ENCODE data around the gene FAM50B. TPM values are rescaled to one million over a fixed set of nuclear protein-coding genes. Genes with fewer than 3 reads are reported as not detected.

Gene FAM50B
- total and polyA plus RNA-seq, 2 experiments from 2014 or later: 1.1 to 1.6 TPM

DNA sequence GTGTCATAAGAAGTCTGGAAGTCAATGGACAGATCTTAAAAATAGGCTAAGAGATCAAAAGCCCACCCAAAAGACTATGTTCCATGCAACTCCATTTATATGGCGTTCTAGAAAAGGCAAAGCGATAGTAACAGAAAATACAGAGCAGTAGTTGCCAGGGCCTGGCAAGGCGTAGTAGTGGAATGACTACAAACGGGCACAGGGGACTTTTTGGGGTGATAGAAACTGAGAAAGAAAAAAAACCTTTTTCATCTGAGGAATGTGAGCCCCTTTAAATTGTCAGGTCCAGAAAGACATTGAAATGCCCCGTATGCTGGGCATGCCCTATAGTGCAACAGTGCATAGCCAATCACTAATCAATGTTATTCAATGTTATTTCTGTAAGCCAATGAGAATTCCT lies 47.2 kb upstream of the FAM50B start:
- no peaks in the 10 kb centered on the region for H3K27me3 ChIP-seq
- no peak overlapping the region for H3K27ac ChIP-seq
- H3K79me2 ChIP-seq: no peaks in the 10 kb centered on the region
- H3K4me1 ChIP-seq (ENCODE audit: insufficient read depth): peaks cover 25% of the 10 kb centered on the region
- H3K36me3 ChIP-seq (replicated peaks; ENCODE audit: insufficient read depth, low read depth): no peaks in the 10 kb centered on the region
- TF ChIP-seq EZH2 (IDR thresholded peaks at IDR 0.05; ENCODE audit: borderline replicate concordance): no peak
- no peak for TF ChIP-seq EZH2phosphoT487 (IDR thresholded peaks at IDR 0.05; ENCODE audit: low read depth, severe bottlenecking, unreplicated experiment)
- TF ChIP-seq, protein P1, sequence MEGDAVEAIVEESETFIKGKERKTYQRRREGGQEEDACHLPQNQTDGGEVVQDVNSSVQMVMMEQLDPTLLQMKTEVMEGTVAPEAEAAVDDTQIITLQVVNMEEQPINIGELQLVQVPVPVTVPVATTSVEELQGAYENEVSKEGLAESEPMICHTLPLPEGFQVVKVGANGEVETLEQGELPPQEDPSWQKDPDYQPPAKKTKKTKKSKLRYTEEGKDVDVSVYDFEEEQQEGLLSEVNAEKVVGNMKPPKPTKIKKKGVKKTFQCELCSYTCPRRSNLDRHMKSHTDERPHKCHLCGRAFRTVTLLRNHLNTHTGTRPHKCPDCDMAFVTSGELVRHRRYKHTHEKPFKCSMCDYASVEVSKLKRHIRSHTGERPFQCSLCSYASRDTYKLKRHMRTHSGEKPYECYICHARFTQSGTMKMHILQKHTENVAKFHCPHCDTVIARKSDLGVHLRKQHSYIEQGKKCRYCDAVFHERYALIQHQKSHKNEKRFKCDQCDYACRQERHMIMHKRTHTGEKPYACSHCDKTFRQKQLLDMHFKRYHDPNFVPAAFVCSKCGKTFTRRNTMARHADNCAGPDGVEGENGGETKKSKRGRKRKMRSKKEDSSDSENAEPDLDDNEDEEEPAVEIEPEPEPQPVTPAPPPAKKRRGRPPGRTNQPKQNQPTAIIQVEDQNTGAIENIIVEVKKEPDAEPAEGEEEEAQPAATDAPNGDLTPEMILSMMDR (IDR thresholded peaks at IDR 0.05; ENCODE audit: poor library complexity): no peak
- no peaks in the 10 kb centered on the region for H3K9me3 ChIP-seq (ENCODE audit: low read depth)
- no peak overlapping the region for H3K4me3 ChIP-seq
- WGBS (ENCODE audit: low lambda C conversion rate, missing lambda C conversion rate): 95% methylated on average over 5 of the region's 5 CpGs
- H4K20me1 ChIP-seq (ENCODE audit: insufficient read depth, poor library complexity, severe bottlenecking): no peaks in the 10 kb centered on the region
- H2AFZ ChIP-seq: no peak overlapping the region
- no peaks in the 10 kb centered on the region for H3K9me2 ChIP-seq (replicated peaks; ENCODE audit: insufficient read depth)
- DNase-seq (ENCODE audit: low spot score): no peak
- H3K4me2 ChIP-seq: no peak overlapping the region

DNA sequence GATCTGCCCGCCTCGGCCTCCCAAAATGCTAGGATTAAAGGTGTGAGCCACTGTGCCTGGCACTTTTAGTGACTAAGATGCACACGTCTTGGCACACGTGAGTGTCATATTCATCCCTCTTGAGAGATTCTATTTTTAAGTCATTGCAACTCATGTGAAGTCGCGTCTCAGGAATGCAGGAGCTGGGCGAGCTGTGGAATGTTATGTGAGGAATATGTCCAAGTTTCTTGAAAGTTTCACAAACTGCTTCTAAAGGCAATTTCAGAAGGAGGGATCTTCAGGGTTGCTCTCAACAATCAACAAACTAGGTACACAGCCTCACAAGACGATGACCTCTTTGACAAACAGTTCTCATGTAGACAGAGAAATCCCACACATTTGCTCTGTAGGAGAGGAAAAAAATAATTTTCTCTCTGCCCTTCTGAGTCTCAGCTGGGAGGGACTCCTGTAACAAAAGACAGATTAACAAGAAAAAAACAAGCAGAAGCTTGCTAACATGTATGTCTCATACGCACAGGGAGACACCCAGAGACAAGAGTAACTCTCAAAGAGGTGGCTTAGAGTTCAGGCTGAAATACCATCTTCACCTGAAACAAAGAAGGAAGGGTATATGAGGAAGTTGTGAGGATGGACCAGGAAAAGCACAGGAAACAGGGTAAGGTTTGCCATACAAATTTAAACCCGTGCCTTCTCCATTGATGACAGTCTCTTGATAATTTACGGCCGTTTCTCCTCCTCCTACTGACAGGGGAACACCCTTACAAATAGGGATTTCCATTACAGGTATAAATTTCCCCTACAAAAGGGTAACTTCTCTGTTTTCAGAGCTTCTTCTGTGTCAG lies 45.3 kb upstream of the FAM50B start:
- H3K9me3 ChIP-seq (ENCODE audit: low read depth): no peaks in the 10 kb centered on the region
- 48% methylated on average over 12 of the region's 12 CpGs for WGBS (ENCODE audit: low lambda C conversion rate, missing lambda C conversion rate)
- no peaks in the 10 kb centered on the region for H4K20me1 ChIP-seq (ENCODE audit: insufficient read depth, poor library complexity, severe bottlenecking)
- H3K27ac ChIP-seq: peak overlapping the region; percentile 85
- peak overlapping the region; percentile 8 for H2AFZ ChIP-seq
- H3K9me2 ChIP-seq (replicated peaks; ENCODE audit: insufficient read depth): no peaks in the 10 kb centered on the region
- H3K4me1 ChIP-seq (ENCODE audit: insufficient read depth): peaks cover 18% of the 10 kb centered on the region
- H3K79me2 ChIP-seq: no peaks in the 10 kb centered on the region
- no peak overlapping the region for H3K4me3 ChIP-seq
- TF ChIP-seq, protein P1 (IDR thresholded peaks at IDR 0.05; ENCODE audit: poor library complexity): no peak
- TF ChIP-seq EZH2phosphoT487 (IDR thresholded peaks at IDR 0.05; ENCODE audit: low read depth, severe bottlenecking, unreplicated experiment): no peak
- no peak for TF ChIP-seq EZH2 (IDR thresholded peaks at IDR 0.05; ENCODE audit: borderline replicate concordance)
- no peaks in the 10 kb centered on the region for H3K36me3 ChIP-seq (replicated peaks; ENCODE audit: insufficient read depth, low read depth)
- DNase-seq (ENCODE audit: low spot score): peak; percentile 71
- no peaks in the 10 kb centered on the region for H3K27me3 ChIP-seq
- H3K4me2 ChIP-seq: peak overlapping the region; percentile 12

DNA sequence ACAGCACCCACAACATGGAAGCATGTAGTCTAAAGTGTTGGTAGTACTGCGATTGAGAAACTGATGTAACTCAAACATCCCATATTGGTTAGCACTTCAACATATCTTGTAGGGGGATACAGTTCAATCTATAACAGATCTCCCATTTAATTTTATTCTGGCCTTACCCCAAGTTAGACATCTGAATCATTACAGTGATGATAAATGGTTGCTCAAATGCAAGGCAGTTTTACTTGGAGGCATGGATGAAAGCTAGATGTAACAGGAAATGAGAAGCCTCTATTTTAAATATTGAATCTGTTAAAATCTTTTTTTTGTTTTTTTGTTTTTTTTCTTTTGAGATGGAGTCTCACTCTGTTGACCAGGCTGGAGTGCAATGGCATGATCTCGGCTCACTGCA lies 44.2 kb upstream of the FAM50B start:
- no peaks in the 10 kb centered on the region for H3K79me2 ChIP-seq
- no peak for TF ChIP-seq EZH2 (IDR thresholded peaks at IDR 0.05; ENCODE audit: borderline replicate concordance)
- TF ChIP-seq EZH2phosphoT487 (IDR thresholded peaks at IDR 0.05; ENCODE audit: low read depth, severe bottlenecking, unreplicated experiment): no peak
- TF ChIP-seq, protein P1 (IDR thresholded peaks at IDR 0.05; ENCODE audit: poor library complexity): no peak
- no peak overlapping the region for H3K4me2 ChIP-seq
- no peak overlapping the region for H3K4me3 ChIP-seq
- H4K20me1 ChIP-seq (ENCODE audit: insufficient read depth, poor library complexity, severe bottlenecking): no peaks in the 10 kb centered on the region
- H3K27me3 ChIP-seq: no peaks in the 10 kb centered on the region
- WGBS (ENCODE audit: low lambda C conversion rate, missing lambda C conversion rate): 95% methylated on average over 2 of the region's 2 CpGs
- H3K36me3 ChIP-seq (replicated peaks; ENCODE audit: insufficient read depth, low read depth): no peaks in the 10 kb centered on the region
- H3K27ac ChIP-seq: peak overlapping the region; percentile 85
- H3K4me1 ChIP-seq (ENCODE audit: insufficient read depth): peaks cover 25% of the 10 kb centered on the region
- H3K9me2 ChIP-seq (replicated peaks; ENCODE audit: insufficient read depth): no peaks in the 10 kb centered on the region
- no peak for DNase-seq (ENCODE audit: low spot score)
- H2AFZ ChIP-seq: no peak overlapping the region
- H3K9me3 ChIP-seq (ENCODE audit: low read depth): no peaks in the 10 kb centered on the region
